Measurements from ENCODE around the gene ST8SIA4. TPM values are rescaled to one million over a fixed set of nuclear protein-coding genes. Genes with fewer than 3 reads are reported as not detected.

The ST8SIA4 gene
- total and polyA plus RNA-seq, 10 of the 15 experiments (the other 5 are each of a cell fraction or from before 2014, with no cell fraction given): 4.4 to 30.9 (median 19.5) TPM

GRCh38 chr5:100840370-100840769, 62.7 kb downstream of the ST8SIA4 start (continued):
- TF ChIP-seq MYB (IDR thresholded peaks at IDR 0.05; ENCODE audit: borderline replicate concordance, low read depth, low read length): no peak
- TF ChIP-seq USF2 (IDR thresholded peaks at IDR 0.05; ENCODE audit: borderline replicate concordance, low read depth, low read length): no peak
- peak; percentile 90 for TF ChIP-seq RELB (IDR thresholded peaks at IDR 0.05; ENCODE audit: low read depth)
- TF ChIP-seq E2F8 (IDR thresholded peaks at IDR 0.05; ENCODE audit: low read depth, partially characterized antibody): no peak
- no peak for TF ChIP-seq CBFB (IDR thresholded peaks at IDR 0.05; ENCODE audit: low read depth)
- TF ChIP-seq TCF12 (IDR thresholded peaks at IDR 0.05; ENCODE audit: low read depth, low read length): no peak
- TF ChIP-seq SIN3A (IDR thresholded peaks at IDR 0.05; ENCODE audit: low read depth, low read length): no peak
- no peak for TF ChIP-seq ZBTB33 (IDR thresholded peaks at IDR 0.05)
- no peak for TF ChIP-seq POLR2AphosphoS2 (IDR thresholded peaks at IDR 0.05; ENCODE audit: low read depth, low read length)
- no peak for TF ChIP-seq HDGF (IDR thresholded peaks at IDR 0.05)
- TF ChIP-seq CHD1 (IDR thresholded peaks at IDR 0.05; ENCODE audit: low read depth, low read length): 0 out of 2 replicates have a peak, but pooled peaks have one; percentile 47
- TF ChIP-seq IRF4 (IDR thresholded peaks at IDR 0.05; ENCODE audit: low read depth, low read length): 0 out of 2 replicates have a peak, but pooled peaks have one; percentile 41
- TF ChIP-seq RUNX3 (IDR thresholded peaks at IDR 0.05; ENCODE audit: low read length): peak; percentile 84
- no peak for TF ChIP-seq NKRF (conservative IDR thresholded peaks at IDR 0.05)
- peak; percentile 72 for TF ChIP-seq IKZF1 (conservative IDR thresholded peaks at IDR 0.05)
- TF ChIP-seq MTA3 (IDR thresholded peaks at IDR 0.05; ENCODE audit: borderline replicate concordance, low read length): no peak; the same call in 1 of the 2 replicates
- no peak for TF ChIP-seq NFYB (IDR thresholded peaks at IDR 0.05; ENCODE audit: insufficient read depth, low read depth, low read length)
- TF ChIP-seq ZNF384 (IDR thresholded peaks at IDR 0.05; ENCODE audit: borderline replicate concordance, low read depth, low read length): no peak; the same call in 1 of the 2 replicates
- no peak for TF ChIP-seq NRF1 (conservative IDR thresholded peaks at IDR 0.05; ENCODE audit: low read depth, low read length)
- peak; percentile 74 for TF ChIP-seq CREB1 (IDR thresholded peaks at IDR 0.05; ENCODE audit: low read depth)
- TF ChIP-seq NFIC (IDR thresholded peaks at IDR 0.05; ENCODE audit: low read depth, low read length): peak; percentile 95

All from GM12878 (cell line).